HG03175 (cell line): ENCODE data around the gene VWDE.

Source experiments
- ATAC-seq: cut with Tn5 transposase; IDR thresholded peaks from one replicate; pipeline ENCODE4 v1.9.1; 2021; ENCODE audit warnings: mild to moderate bottlenecking, moderate library complexity; ENCODE audit not compliant: unreplicated experiment

VWDE gene

GRCh38 chr7:12291870-12292269 is 111.8 kb downstream of the VWDE start:
- no peak for ATAC-seq

- no peak for ATAC-seq
Measured at GRCh38 chr7:12290761-12291160, 112.9 kb downstream of the VWDE start.

- no peak for ATAC-seq
Measured at GRCh38 chr7:12289996-12290395, 113.7 kb downstream of the VWDE start.

- ATAC-seq, result no peak
Measured at GRCh38 chr7:12287901-12288300, 115.8 kb downstream of the VWDE start.

- no peak for ATAC-seq
Measured at GRCh38 chr7:12281038-12281437, 122.6 kb downstream of the VWDE start.
